GM19467 (cell line): ENCODE data around the gene ZNF385A.

Experiments used
- ATAC-seq: cut with Tn5 transposase; IDR thresholded peaks from one replicate; pipeline ENCODE4 v1.9.1; 2021; ENCODE audit warnings: mild to moderate bottlenecking, moderate library complexity; ENCODE audit not compliant: unreplicated experiment

ZNF385A gene

DNA sequence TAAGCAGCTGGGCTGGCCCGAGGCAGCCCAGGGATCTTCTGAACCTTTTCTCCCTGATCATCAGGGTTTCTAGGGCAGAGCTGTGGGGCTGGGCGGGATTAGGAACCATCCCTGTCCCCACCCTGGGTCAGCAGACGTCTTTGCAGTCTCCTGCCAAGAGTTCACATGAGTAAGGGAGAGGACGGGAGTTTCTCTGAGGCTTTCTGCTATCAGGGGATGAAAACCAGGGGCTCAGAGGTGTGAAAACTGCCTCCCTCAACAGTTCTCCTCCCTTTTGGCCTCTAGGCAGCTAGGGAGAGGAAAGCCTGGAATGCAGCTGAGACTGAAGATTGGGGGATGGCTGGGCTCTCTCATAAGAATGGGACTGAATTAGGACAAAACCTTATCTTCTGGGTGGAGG lies 7.9 kb downstream of the ZNF385A start:
- ATAC-seq = no peak

DNA sequence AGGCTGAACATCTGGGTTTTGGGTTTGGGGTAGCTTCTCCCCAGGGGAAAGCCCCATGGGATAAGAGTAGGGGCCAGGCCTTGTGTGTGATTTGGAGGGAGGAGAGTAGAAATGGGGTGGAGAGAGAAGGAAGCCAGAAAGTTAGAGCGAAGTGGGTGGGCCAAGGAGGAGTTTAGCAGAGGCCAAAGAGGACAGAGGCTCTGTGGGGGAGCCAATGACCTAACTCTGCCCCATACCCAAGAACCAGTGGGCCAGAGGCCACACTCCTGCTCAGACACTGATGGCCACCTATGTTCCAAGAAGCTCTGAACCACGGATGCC lies 9.3 kb downstream of the ZNF385A start:
- no peak for ATAC-seq

DNA sequence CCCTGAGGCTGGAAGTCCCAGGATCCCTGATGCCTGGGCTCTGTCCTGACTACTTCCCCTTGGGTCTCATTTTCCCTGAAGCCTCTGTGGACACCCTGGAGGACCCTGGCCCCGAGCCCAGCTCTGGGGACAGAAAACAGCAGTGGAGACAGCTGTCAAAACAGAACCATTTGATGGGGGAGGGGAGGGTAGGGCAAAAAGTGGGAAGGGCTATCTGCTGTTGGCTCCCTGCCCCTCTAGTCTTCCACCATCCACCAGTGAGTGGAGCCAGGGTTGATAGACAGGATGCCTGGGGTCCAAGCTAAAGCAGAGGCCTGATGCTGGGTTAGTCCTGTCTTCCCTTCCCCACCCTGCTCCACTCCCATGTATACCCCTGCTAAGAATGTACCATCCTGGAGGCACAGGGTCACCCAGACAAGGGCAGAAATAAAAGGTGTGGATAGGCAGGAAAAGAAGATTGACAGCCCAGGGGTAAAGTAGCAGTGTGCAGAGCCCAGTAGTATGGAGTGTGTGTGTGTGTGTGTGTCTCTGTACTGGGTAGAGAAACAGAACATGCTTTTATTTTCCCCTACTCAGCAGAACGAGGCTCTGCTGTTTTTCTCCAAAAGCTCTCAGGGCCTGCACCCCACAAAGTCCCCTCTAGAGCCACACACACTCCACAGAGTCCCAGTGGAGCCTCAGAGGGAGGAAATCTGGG lies 9.8 kb downstream of the ZNF385A start:
- ATAC-seq = no peak

DNA sequence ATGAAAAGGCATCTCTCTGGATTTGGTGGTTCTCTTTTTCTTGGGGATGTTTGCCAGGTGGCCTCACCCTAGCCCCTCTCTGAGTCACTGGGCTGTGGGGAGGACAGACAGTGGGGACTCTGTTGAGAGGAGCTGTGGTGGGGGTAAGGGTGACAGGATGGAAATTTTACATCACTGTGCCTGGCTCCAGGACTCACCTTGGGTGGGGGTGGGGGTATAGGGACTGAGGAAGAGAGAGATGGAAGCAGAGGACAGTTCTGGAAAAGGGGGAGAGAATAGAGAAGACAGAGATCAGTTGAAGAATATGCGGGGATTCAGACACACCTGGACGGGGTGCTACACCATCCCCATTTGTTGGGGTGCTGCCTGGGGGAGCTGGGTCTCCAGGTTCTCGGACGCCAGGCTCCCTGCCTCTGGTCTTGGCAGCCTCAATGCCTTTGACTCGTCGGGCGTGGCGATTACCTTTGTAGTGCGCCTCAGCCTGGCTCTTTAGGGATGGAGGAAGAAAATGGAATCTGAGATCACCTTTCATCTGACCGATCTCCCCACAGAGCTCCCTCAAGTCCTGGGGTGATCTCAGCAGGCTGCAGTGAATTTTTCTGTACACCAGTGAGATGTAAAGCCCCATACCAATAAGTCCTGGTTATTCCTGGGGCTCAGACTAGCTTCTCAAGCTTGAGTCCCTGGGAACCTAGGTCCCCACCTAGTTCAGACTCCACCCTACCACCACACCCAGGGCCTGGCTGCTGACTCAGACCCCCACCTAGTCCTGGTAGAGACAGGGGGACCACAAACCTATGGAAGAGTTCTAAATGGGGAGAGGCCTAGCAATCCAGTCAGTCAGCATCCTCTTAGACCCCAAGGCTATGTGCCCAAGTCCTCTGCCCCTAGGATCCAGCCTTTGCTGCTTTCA lies 10.6 kb downstream of the ZNF385A start:
- ATAC-seq = no peak

DNA sequence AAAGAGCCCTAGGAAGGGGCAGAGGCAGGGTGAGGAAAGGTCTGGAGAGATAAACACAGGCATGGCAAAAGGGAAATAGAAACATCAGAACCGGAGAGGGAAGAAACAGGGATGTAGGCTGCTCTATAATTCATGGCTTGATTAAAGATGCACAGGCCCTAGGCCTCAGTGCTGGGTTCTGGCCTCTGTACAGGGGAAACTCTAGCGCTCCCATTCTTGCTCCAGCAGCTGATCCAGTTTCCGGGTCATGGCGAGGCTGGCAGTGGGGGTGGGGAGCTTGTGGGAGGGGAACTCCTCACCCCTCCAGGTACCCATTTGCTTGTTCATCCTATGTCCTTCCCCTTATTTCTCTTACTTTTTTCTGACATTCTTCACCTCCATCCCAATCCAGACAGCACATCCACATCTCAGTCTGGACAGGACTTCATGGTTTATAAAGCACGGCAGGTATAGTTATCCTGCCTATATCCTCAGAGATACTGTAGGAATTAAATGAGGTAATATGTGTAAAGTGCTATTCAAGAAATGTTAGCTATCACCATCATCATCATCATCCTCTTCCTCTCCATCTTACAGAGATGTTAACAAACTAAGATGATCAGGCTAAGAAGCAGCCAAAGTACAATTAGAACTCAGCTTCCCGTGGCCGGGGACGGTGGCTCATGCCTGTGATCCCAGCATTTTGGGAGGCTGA lies 12.3 kb downstream of the ZNF385A start:
- no peak for ATAC-seq

DNA sequence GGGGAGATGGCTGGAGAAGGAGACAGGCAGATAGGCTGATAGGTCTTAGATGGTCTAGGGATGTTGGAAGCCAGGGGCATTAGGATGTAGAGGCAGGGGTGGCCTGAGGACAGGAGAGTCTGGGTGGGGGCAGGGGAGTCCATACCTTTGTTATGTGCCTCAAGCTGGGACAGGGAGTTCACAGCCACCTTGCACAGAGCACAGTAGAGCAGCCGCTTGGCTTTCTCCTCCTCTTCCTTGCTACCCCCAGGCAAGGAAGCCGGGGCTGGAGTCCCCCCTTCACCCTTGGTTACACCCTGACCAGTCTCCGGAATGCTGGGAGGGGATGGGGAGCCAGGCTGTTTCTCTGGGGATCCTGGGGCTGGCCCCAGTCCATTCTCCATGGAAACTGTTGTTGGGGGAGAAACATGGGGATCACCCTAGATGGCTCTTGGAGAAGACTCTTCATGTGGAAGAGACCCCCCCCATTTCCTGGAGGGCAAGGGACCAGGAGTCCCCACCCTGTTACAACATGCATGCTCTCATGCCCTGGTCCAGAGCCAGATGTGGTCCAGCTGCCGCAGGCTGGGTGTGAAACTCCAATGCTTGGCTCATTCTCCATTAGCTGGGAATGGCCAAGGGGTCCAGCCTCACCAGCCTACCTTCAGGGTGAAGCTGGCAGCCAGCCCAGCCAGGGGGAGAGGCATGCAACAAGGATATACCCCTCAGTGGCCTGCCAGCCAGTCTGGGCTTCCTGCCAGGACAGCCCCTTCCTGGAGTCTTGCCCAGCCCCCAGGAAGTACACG lies 13.0 kb downstream of the ZNF385A start:
- no peak for ATAC-seq

DNA sequence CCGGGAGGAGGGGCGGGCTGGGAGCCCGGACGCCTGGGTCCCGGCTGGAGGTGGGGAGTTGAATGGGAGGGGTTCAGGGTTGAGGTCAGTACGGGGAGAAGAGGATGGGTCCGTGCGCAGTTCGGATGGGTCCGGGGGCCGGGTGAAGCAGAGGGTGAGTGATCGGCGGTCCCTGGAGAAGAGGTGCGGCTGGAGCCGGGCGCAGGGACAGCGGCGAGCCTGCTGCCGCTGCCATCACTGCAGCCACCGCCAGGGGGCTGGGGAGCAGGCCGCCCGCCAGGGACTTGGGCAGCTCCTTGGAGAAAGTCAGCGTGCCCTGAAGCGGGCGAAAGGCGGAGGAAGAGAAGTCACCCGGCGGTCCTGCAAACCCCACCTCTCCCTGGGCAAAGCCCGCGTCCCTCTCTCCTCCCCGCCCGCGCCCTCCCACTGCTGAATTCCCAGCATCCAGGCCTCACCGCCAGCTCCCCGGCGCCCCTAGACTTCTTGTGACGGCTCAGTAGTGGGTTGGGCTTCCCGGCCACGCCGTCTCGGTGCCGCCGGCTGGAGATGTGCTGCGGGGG lies 14.3 kb downstream of the ZNF385A start:
- ATAC-seq = no peak

DNA sequence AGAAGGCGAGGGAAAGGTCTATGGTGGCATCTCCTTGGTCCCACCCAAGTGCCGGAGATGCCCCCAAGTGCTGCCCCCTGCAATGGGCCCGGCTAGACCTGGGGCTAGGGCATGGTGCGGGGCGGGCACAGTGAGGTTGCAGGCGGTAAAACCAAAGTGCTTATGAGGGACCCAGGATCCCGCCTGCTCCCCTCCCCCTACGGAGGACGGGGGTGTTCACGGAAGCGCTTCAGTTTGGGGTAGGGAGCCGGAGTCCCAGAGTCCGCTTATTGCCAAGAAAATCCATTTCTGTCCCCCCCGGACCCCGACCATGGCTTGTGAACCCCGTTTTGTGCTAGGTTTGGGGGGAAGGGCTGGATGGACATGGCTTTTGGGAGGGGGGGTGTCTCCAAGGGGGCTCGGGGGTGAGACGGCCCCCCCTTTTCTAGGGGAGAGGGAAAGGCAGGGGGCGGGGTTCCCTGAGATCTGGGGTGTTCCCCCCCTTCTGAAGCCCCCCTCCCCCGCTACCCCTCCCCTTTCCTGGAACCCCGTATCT lies 14.9 kb downstream of the ZNF385A start:
- ATAC-seq = no peak

DNA sequence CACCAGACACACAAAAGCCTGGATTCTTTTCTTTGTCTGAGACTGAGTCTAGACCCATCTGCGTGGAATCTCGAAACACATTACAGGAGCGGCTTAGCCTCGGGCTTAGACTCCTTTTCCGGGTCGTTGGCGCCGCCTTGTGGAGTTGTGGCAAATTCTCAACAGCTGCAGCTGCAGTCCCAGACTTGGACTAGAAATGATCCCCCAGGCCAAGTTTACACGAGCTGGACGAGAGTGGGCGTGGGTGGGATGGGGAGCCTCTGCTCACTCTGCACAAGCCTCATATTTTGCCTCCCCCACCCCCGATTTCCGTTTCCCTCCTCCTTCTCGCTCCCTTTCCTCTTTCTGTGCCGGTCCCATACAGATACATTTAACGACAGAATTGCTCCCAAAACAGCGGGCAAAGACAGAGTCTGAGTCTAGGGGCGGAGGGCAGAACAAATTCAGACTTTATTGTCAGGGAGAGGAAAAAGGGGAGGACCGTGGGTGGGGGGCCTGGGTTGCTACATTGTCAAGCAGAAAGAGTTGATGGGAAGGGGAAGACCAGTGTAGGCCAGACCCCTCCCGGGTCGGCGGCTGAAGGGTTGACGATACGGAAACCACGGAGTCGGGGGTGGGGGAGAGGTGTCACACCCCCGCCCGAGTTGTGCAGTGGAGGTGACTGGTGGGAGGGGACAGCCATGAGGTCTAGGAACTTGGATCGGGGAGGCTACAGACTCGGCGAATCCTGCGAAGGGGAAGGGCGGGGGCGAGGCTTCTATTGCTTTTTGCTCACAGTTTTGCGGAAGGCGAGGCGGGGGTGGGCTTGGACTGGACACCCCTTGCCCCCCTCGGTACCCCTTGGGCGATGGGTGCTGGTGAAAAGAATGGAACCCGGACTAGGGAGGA lies 15.6 kb downstream of the ZNF385A start:
- ATAC-seq = peak; percentile 63

DNA sequence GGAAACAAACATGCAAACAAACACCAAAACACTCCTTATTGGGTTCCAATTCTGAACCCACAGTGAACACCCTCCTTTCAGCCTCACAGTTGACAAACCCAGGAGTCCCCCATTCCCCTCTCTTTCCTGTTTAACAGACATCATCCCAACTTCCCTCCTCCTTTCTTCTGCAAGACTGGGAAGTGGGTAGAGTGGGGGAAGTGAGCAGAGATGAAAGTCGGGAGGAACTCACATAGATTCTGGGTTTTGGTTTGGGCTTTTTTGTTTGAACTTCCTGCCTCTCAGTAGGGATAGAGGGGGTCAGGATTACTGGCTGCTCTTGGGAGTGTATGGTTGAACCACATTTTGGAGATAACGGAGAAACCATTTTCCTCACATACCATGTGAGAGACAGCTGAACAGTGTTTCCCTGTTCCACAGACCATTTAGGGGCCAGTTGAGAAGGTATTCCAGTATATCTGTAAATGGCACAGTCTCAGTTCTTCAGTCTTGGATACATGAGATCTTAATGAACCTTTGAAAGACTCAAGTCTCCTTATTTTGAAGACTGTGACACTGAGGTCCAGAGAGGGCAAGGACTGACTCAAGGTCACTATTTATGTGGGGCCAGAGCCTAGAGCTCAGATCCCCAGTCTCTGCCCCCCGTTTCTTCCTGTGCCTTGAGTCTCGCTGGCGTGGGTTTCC lies 16.4 kb downstream of the ZNF385A start:
- ATAC-seq = peak; percentile 16

DNA sequence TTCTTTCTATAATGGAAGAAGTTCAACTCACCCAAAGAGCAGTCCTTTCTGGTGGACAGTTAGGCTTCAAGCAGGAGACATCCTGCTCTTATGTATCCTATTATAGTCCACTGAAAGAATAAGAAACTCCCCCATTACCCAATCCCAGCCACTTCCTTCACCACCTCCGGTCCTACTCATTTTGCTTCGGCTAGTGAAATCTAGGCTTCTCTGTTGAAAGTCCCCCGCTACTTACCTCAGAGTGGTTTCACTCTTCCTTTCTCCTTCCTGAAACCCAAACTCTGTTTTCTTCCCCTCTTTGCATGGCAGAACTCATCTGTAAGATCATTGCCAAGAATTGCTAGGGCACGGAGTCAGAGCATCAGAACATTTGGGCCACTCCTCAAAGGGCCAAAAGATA lies 20.1 kb downstream of the ZNF385A start, which contains the start of gene GPR84:
GPR84 (minus strand) TSS at position 74 of the 400 bp plus-strand sequence. CDS start 635 bp downstream, outside the sequence.
- no peak for ATAC-seq

DNA sequence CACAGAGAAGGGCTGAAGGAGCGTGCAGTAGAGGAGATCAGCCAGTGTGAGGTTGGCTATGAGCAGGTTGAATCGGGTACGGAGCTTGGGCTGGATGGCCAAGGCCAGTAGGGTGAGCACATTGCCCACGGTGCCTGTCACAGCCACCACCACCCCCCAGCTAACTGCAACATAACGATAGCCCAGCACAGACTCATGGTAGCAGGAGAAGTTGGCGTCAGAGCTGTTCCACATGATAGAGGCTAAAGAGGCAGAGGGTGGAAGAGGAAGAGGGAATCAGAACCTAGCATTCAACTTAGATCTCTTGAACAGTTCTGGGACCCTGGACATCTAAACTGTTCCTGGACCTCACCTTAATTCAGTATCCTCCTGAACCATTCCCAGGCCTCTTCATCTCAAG lies 20.9 kb downstream of the ZNF385A start:
- no peak for ATAC-seq

DNA sequence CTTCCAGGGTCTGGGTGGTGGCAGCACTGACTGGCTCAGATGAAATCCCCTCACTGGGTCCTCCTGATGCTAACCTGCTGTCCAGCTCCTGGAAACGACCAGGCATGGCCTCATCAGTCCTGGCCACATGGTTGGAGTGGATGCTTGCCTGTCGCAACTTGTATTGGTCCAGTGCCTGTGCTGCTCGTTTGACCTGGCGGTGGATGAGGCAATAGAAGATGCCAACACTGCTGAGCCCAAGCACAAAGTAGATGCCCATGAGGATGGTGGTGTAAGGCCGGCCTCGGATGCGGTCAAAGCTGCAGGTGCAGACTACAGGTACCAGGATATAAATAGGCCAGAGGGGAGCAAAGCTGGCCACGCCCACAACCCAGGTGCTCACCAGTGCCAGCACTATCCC lies 21.5 kb downstream of the ZNF385A start:
- no peak for ATAC-seq

DNA sequence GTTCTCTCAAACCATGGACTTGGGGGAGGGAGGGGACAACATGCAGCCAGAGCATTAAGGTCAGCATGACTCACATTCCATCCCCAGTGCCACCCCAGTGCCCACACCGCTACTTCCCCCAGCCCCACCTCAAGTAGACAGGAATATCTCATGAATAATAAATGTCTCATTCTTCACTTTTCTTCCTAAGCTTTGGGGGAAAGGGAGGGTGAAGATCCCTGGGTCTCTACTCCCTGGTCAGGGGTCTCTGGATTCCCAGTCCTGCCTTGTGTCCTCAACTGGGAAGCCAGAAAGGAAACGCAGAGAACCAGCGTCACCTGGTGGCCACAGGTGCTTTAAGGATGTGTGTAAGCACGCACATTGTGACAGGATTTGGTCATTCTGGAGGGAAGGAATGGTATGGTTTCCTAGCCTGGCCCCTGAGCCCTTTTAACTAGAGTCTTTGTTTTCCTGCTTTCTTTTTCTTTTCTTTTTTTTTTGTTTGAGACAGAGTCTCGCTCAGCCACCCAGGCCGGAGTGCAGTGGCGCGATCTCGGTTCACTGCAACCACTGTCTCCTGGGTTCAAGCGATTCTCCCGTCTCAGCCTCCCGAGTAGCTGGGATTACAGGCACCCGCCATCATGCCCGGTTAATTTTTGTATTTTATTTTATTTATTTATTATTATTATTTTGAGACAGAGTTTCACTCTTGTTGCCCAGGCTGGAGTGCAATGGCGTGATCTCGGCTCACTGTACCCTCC lies 23.6 kb downstream of the ZNF385A start:
- ATAC-seq = no peak

DNA sequence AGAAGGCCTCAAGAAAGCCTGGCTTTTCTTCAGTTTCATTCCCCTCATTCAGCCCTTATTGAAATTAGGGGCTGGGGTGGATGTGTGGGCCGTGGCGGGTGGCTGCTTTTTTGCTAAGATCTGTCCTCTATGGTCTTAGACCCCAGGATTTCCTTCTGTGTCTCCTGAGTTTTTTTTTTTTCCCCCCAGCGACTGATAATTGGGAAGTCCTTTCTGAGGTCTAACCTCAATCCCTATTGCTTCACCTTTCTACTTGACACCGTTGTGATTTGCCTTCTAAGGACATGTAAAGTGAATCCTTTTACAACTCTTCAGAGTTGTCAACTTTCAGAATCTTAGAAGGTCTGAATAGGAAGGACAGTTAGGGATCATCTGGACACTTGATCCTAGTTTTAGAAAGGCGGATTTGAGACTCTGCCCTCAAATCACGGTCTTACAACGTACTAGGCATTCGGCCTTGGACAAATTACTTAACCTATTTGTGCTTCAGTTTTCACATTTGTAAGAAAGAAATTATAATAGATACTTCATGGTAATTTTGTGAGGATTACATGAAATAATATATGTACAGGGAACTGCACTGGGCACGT lies 24.7 kb downstream of the ZNF385A start:
- ATAC-seq = no peak

DNA sequence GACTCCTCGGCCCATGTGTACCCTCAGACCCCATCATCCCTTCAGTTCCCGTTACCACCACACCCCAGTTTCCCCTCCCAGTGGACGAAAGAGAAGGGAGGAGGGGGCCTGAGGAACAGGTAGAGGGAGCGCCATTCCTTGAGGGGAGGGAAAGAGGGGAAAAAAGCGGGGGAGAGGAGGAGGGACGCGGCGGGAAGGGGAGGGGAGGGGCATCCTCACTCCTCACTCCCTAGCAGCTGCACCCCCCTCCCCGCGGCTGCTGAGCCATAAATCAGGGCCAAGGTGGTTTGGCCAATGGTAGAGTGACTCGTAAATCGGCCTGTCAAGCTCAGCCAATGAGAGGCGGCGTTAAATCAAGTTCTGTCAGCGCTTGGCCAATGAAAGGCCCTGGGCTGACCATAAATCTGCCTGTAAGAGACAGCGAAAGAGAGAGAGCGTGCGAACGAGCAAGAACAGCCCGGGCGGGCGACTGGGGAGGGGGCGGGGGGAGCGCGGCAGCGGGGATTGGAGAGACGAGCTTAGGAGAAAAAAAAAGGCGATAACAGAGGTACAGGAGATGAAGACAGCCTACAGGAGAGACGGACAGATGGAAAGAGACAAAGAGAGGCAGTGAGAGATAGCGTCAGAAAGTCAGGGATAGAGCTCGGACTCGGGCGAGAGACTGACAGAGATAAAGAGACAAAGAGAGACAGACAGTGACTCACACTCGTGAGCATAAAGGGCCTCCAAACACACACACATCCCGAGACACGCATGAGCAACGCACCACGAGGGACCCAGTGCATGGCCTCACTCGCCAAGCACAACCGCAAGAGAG lies 25.4 kb downstream of the ZNF385A start:
- peak; percentile 98 for ATAC-seq
